HuH-7 (cell line): ENCODE results near the gene CA11.
A peak's percentile ranks its signal among the peaks of the same experiment; 100 is the strongest.
"Not testable (repeated sequence)": the region's sequence is repeated elsewhere in the genome, so short reads cannot be mapped to it uniquely, and the experiment has no call there.

ENCODE experiments used
- DNase-seq: peaks from one replicate; pipeline ENCODE4 v3.0.0; 2011; ENCODE audit warnings: low spot score

The CA11 gene

DNA sequence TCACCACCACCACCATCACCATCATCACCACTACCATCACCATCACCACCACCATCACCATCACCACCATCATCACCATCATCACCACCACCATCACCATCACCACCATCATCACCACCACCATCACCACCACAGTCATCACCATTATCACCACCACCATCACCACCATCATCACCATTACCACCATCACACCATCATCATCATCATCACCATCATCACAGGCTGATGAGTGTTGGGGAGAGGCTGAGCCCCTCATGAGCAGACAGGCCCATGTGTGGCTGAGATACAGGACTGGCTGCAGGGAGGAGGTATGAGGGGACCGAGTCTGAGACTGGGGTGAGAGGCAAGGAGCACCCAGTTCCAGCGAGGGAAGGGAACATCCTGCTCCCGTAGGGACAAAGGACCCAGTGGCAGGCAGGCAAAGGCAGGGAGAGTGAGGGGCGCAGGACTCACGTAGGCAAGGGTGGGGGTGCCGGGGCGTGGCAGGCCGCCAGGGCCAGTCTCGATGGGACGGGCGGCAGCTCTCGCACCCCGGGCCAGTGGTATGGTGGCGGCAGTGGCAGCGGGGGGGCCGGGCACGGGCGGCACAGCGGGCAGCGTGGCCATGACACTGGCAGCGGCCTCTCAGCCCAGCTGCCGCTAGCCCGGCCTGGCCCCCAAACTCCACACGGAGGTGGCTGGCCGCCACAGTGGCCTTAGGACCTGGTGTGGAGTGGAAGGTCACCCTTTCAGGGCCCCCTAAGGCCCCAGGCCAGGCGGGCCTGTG is 24.1 kb upstream of the CA11 start:
- no peak for DNase-seq

GRCh38 chr19:48668761-48669160 is 22.8 kb upstream of the CA11 start:
- no peak for DNase-seq

- no peak for DNase-seq
Measured at GRCh38 chr19:48668332-48668731, 22.3 kb upstream of the CA11 start.

GRCh38 chr19:48665786-48666185 is 19.8 kb upstream of the CA11 start:
- no peak for DNase-seq

DNA sequence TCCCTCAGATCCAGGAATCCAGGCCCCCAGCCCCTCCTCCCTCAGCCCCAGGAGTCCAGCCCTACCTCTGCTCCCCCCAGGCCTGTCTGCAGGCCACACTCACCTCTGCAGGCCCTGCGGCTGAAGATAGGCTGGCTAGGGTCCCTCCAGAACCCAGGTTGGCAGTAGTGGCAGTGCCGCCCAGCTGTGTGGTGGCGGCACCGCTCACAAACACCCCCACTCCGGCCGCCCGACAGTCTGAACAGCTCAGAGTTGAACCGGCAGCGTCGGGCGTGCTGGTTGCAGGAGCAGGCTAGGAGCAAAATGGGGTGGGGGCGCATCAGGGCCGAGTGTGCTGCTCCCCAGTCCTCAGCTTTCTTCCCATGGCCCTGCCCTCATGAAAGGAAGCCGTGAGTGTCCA is 18.5 kb upstream of the CA11 start:
- no peak for DNase-seq

- DNase-seq, result no peak
Measured at GRCh38 chr19:48663667-48664066, 17.7 kb upstream of the CA11 start.

DNA sequence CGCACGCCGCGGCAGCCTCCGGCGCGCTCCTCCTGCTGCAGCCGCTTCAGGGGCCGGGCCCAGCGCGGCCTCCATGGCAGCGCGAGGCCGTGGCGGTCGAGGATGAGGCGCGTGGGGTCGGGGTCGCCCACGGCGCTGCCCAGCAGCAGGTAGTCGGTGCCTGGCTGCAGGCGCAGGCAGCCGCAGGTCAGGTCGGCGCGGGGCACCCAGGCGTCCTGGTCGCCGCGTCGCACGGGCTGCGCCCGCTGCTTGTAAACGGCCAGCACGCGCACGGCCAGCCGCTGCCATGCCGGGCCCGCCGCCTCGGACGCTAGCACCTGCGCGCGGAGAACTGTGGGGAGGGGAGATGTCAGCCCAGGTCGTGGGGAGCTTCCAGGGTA is 15.7 kb upstream of the CA11 start:
- no peak for DNase-seq

GRCh38 chr19:48660852-48661710 is 15.1 kb upstream of the CA11 start:
- peak; percentile 67 for DNase-seq

DNA sequence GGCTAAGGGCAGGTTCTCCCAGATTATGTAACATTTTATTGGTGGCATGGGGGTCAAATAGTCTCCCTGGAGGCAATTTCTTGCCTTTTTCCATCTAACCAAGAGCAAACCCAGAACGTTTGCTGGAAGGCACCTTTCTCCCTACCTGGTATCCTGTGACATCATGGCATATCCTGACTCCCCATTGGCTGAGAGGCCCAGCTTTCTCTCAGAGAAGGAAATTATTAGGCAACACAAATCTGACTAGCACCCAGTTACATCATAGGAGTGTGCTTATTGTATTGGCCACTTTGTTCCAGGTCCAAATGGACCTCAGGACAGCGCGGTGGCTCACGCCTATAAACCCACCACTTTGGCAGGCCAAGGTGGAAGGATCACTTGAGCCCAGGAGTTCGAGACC is 13.8 kb upstream of the CA11 start:
- DNase-seq, result no peak

DNA sequence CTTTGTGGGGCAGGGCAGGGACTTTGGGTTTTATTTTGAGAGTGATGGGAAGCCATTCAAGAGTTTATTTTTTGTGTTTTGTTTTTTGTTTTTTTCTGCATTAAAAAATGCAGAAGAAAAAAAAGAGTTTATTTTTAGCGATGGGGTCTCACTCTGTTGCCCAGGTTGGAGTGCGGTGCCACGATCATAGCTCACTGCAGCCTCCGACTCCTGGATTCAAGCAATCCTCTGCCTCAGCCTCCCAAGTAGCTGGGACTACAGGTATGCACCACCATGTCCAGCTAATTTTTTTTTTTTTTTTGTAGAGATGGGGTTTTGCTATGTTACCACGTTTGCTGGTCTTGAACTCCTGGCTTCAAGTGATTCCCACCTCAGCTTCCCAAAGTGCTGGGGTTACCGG is 12.5 kb upstream of the CA11 start:
- DNase-seq, result no peak

- not testable (repeated sequence) for DNase-seq
Measured at GRCh38 chr19:48657828-48658227, 11.8 kb upstream of the CA11 start.

DNA sequence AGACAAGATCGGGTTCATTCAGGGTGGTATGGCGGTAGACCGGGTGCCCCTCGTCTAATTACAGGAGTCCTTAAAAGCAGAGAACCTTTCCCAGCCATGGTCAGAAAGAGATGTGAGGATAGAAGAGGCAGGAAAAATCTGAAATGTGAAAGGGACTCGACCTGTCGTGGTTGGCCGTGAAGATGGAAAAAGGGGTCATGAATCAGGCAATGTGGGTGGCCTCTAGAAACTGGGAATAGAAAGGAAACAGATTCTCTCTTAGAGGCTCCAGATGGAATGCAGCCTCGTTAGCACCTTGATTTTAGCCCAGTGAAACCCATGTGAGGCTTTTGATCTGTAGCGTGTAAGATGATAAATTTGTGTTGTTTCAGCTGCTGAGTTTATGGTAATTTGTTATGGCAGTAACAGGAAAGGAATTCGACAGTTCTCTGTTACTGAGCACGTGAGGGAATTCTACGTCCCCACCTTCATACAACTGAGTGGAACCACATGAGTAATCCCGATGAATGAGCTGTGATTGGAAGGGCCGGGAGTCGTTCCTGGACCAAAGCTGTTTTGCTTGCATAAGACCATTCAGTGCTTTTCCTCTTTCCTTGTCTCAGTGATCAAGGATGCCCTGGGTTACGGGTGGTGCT is 11.0 kb upstream of the CA11 start:
- DNase-seq, result no peak

DNA sequence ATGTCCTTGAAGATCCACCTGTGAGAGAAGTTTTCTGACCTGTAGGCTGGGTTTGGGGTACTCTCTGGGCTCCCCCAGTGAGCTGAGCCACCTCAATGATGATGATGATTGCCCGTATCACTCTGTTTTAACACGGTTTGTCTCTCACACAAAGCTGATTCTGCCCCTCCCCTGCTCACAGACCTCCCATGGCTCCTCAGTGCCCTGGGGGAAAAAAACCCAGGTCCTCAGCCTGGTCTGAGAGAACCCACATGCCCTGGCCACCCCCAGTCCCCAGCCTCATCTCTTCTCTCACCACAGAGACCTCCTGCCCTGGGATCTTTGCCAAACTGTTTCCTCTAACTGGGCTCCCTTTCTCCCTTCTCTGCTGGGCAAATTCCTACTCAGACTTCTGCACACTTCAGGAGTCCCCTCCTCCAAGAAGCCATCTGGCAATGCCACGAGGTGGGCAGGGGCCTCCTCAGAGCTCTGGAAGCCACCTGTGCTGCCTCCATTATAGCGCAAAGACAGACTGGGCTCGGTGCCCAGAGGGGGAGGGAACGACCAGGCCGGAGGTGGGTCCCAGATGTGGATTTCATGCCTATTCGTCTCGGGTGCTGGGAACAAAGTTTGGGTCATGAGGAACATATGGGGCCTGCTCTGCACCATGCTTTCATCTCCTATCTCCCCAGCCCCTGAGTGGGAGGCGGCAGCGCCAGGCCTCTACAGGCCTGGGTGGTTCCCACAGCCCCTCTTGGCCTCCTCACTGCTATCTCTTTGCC is 8.5 kb upstream of the CA11 start:
- DNase-seq, result no peak

DNA sequence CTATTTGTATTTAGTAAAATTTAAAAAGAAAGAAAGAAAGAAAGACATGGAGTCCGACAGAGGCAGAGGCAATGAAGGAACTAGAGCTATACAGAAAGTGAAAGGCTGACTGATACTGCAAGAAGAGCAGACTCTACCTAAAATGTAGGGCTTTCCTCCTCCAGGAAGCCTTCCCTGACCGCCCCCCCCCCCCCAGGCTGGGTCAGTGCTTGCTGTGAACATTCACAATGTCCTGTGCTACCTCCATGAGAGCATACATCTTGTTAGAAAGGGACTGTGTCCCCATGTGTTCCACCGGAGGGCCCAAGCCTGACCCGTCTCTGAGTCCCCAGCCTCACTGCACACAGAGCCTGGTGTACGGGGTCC is 5.7 kb upstream of the CA11 start:
- DNase-seq, result no peak

GRCh38 chr19:48650974-48651682 is 5.1 kb upstream of the CA11 start:
- no peak for DNase-seq

DNA sequence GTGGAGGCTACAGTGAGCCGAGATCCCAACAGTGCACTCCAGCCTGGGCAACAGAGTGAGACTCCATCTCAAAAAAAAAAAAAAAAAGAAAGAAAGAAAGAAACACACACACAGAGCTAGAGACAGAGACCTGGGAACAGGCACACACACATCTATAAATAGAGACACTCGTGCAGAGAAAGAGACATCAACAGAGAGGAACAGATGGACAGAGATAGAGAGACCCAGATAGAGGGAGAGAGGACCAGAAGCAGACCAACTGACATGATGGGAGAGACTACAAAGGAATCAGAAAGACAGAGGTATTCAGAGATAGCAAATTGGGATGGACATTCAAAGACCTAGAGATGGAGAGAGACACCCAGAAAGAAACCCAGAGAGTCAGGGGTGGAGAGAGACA is 2.1 kb upstream of the CA11 start:
- no peak for DNase-seq

GRCh38 chr19:48646722-48647216 is 782 bp upstream of the CA11 start:
- no peak for DNase-seq

DNA sequence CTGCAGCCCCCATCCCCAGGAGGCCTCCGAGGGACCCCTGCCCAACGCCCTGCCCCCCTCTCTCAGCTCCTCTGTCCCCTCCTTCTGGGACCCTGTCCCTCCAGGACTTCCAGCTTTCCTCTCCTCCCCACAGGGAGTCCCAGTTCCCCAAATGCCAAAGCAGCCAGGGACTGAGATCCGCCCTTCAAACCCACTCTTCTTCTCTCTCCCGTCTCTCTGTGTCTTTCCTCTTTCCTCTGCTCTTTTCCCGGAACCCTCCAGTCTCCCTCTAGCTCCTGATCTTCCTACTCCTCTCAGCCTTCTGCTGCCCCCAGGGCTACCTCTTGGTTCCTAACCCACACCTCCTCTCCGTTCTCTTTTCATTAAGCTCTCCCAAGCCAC is 377 bp downstream of the CA11 start:
- no peak for DNase-seq

GRCh38 chr19:48644839-48645619 is 958 bp downstream of the CA11 start:
- no peak for DNase-seq

GRCh38 chr19:48644355-48644754 is 1.6 kb downstream of the CA11 start:
- DNase-seq, result no peak

DNA sequence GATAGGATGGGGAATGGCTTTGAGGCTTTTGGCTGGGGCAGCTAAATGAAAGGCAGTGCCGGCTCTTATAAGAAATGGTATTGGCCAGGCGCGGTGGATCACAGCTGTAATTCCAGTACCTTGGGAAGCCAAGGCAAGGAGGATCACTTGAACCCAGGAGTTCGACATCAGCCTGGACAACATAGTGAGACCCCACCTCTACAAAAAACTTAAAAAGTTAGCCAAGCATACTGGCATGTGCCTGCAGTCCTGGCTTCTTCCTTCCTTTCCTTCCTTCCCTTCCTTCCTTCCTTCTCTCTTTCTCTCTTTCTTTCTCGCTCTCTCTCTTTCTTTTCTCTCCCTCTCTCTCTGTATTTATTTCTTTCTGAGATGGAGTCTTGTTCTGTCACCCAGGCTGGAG is 3.1 kb downstream of the CA11 start:
- DNase-seq, result no peak
